Measurements from ENCODE around the gene NEO1.

Gene NEO1

DNA sequence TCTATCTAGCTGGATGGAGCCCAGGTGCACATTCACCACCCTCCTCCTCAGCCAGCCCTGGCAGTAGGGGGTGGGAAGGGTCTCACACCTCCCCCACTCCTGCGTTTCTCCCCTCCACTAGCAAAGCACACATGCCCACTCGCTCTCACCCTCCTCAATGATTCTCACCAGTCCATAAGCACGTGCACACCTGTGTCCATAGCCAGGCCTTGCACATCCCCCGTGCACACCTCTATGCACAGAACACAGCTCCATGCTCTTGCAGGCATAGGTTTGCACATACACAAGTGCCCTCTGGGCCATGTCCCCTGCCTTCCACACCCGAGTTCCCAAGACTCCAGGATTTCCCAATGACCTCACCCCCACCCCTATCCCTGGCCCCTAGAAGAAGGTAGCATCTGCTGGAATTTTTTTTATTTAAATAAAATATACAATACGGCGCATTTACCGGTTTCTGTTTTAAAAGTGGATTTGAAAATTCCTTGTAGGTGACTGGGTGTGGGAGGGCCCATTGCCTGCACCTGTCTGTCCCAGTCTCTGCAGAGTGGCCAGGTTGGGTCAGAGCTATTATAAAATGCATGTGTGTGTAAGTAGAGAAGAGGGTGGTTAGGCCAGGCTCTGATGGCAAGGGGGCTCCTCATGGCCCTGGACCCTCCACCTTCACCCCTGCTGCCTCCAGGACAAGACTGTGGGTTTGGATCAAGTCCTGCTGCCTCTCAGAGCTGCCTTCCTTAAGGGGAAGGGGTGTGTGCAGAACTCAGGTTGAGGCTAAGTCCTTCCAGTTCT is 267.4 kb downstream of the NEO1 start:
- ChIA-PET CTCF (no interaction called here), POLR2A (no interaction called here)
- TF ChIP-seq, protein P1, sequence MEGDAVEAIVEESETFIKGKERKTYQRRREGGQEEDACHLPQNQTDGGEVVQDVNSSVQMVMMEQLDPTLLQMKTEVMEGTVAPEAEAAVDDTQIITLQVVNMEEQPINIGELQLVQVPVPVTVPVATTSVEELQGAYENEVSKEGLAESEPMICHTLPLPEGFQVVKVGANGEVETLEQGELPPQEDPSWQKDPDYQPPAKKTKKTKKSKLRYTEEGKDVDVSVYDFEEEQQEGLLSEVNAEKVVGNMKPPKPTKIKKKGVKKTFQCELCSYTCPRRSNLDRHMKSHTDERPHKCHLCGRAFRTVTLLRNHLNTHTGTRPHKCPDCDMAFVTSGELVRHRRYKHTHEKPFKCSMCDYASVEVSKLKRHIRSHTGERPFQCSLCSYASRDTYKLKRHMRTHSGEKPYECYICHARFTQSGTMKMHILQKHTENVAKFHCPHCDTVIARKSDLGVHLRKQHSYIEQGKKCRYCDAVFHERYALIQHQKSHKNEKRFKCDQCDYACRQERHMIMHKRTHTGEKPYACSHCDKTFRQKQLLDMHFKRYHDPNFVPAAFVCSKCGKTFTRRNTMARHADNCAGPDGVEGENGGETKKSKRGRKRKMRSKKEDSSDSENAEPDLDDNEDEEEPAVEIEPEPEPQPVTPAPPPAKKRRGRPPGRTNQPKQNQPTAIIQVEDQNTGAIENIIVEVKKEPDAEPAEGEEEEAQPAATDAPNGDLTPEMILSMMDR (IDR thresholded peaks at IDR 0.05; ENCODE audit: control extremely low read depth, extremely low read depth, low read depth, missing control alignments) = no peak

DNA sequence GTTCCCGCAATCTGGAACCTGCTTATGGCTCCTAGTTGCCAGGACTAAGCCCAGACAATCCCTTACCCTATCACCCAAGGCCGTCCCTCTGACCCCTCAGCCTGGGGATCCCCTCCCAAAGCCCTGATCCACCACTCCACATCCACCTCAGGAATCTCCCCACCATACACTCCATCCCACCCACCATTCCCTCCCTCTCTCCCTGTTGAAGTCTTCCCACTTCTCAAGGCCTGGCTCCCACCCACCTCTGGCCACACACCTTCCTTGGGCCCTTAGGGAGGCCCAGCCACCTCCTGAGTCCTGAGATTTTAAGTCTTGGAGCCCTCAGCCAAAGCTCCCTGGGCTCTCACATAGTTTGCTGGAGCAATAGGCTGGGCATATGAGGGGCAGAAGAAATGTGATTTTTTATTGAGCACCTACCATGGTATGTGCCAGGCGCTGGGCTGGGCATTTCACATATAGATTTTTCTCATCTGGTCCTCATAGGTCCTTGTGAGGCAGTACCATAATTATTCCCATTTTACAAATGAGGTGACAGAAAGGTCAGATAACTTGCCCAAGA is 268.4 kb downstream of the NEO1 start:
- no peak for DNase-seq (ENCODE audit: extremely low spot score)
- CTCF ChIA-PET = no interaction called here

More for the DNA sequence above, 267.4 kb downstream of the NEO1 start:
- DNase-seq (ENCODE audit: extremely low spot score) = no peak

DNA sequence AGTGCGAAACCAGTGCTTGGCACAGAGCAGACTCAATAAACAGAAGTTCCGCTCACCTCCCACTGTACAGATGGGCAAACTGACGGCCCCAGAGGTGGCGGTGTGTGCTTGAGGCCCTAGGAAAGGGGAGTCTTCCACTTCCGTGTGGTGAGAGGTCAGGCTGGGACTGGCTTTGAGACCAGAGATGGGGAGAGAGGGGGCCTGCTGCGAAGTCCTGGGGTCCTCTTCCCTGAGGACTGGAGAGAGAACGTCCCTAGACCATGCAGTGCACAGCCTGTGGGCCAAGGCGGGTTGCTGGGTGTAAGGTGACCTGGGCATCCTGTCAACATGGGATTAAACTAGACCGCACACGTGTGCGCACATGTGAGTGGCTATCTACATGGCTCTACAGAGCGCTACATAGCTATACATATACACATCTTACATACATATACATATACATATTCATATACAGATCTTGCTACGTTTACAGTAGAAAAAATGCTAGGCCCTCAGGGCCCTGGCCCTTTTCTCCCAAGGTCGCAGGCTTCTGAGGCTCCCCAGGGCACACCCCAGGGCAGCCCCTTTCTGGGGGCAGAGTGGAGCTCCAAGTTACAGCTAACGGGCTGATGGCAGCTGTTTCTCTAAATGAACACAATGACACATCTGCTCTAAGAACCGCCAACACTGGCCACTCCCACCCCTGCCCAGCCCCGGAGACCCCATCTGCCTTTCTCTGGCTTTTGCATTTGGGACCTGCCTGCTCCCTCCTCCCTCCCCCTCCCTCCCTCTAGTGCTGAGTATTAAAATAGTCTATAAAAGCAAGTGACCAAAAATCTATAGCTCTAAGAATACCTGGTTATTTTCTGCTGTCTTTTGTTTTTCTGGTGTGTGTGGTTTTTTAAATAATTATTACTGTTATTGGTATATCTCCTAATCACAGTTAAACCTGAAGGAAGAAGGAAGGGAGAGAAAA is 269.5 kb downstream of the NEO1 start:
- POLR2A ChIA-PET = no interaction called here
- TF ChIP-seq, protein P1 (IDR thresholded peaks at IDR 0.05; ENCODE audit: control extremely low read depth, extremely low read depth, low read depth, missing control alignments) = no peak
- DNase-seq (ENCODE audit: extremely low spot score) = no peak
- CTCF ChIA-PET = no interaction called here

More for the DNA sequence above, 268.4 kb downstream of the NEO1 start:
- POLR2A ChIA-PET = no interaction called here
- TF ChIP-seq, protein P1 (IDR thresholded peaks at IDR 0.05; ENCODE audit: control extremely low read depth, extremely low read depth, low read depth, missing control alignments) = no peak

DNA sequence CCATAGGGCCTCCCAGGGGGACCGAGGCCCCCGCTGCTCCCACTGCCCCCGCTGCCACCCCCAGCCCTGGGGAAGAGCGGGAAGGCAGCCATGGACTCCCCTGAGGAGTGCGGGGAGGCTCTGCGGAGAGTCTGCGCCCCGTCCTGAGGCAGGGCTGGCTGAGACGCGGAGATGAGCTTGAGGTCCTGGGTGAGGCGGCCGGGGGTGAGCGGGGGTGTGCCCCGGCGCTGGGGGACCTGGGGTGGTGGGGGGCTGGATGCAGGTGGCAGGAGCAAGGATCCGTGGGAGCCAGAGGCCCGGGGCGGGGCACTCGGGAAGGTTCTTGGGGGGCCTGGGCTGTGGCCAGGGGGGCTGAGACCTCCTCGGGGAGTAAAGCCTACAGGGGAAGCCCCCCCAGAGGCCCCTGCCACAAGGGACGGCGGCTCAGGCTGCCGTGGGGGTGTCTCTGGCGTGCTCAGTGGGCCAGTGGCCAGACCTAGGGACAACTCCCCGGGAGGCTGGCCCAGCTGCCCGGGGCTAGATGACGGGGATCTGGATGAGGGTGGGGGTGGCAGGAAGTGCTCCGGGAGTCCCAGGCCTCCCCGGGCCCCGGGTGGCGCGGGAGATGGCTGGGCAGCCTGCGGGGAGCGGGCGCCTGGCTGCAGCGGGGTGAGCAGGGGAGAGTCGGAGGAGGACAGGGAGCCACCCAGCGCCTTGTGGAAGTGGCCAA is 270.6 kb downstream of the NEO1 start:
- DNase-seq (ENCODE audit: extremely low spot score) = no peak
- TF ChIP-seq, protein P1 (IDR thresholded peaks at IDR 0.05; ENCODE audit: control extremely low read depth, extremely low read depth, low read depth, missing control alignments) = no peak
- ChIA-PET POLR2A (no interaction called here), CTCF (no interaction called here)

DNA sequence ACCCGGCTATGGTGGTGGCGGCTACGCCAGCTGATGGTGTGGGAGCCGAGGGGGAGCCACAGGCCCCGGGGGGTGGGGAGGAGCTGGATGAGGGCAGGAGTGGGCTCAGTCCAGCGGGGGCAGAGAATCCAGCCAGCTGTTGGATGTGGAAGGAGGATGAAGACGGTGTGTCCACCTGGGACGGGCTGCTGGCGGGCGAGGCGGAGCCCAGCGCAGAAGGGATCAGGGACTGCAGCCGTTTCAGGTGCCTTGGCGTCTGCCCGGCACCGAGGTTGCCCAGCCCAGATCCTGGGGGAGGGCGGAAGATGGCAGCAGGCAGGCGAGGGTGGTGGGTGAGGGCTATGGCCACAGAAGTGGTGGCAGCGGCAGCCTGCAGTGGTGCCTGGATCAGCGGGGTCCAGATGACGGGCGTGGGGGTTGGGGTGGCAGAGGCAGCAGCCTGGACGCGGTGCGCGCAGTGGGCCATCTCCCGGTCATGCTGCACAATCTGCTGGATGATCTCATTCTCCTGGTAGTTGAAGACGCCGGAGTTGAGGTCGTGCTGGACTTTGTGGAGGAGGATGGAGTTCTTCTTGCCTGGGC is 271.2 kb downstream of the NEO1 start:
- ChIA-PET CTCF (no interaction called here), POLR2A (no interaction called here)

More for the DNA sequence above, 271.2 kb downstream of the NEO1 start:
- TF ChIP-seq, protein P1 (IDR thresholded peaks at IDR 0.05; ENCODE audit: control extremely low read depth, extremely low read depth, low read depth, missing control alignments) = no peak
- DNase-seq (ENCODE audit: extremely low spot score) = no peak
